HG03064 (cell line): Measurements from ENCODE around the gene BAG5.
"Not testable (repeated sequence)": the region's sequence is repeated elsewhere in the genome, so short reads cannot be mapped to it uniquely, and the experiment has no call there.

Experiments used
- ATAC-seq: cut with Tn5 transposase; IDR thresholded peaks from one replicate; pipeline ENCODE4 v1.9.1; 2021; ENCODE audit warnings: low read depth; ENCODE audit not compliant: unreplicated experiment

The BAG5 gene

GRCh38 chr14:103562429-103563225, at the start of gene BAG5, which contains the start of gene COA8:
Gene BAG5 (minus strand): TSS chr14:103562657. CDS start chr14:103561164, 1,493 bp downstream.
Gene COA8 (plus strand): TSS chr14:103562960. CDS start chr14:103563002, 42 bp downstream.
- ATAC-seq = peak; percentile 74

- no peak for ATAC-seq
These were observed 48.8 kb upstream of the BAG5 start for GRCh38 chr14:103611215-103611614.

- not testable (repeated sequence) for ATAC-seq
These were observed 46.6 kb upstream of the BAG5 start for GRCh38 chr14:103609081-103609480.

- ATAC-seq = no peak
These were observed 45.4 kb upstream of the BAG5 start for GRCh38 chr14:103607822-103608221.

GRCh38 chr14:103606963-103607668, 44.7 kb upstream of the BAG5 start:
- ATAC-seq = peak; percentile 83

GRCh38 chr14:103604620-103605019, 42.2 kb upstream of the BAG5 start:
- no peak for ATAC-seq

- no peak for ATAC-seq
These were observed 38.0 kb upstream of the BAG5 start for GRCh38 chr14:103600503-103600902.

GRCh38 chr14:103597623-103598377, 35.3 kb upstream of the BAG5 start:
- no peak for ATAC-seq

GRCh38 chr14:103594265-103594664, 31.8 kb upstream of the BAG5 start:
- no peak for ATAC-seq

GRCh38 chr14:103593577-103593976, 31.1 kb upstream of the BAG5 start:
- peak; percentile 91 for ATAC-seq

GRCh38 chr14:103584326-103584915, 22.0 kb upstream of the BAG5 start:
- no peak for ATAC-seq

GRCh38 chr14:103581954-103582703, 19.7 kb upstream of the BAG5 start:
- no peak for ATAC-seq

- ATAC-seq = no peak
These were observed 18.7 kb upstream of the BAG5 start for GRCh38 chr14:103581206-103581605.

GRCh38 chr14:103578401-103579075, 16.1 kb upstream of the BAG5 start:
- no peak for ATAC-seq

- no peak for ATAC-seq
These were observed 14.0 kb upstream of the BAG5 start for GRCh38 chr14:103576371-103577024.

GRCh38 chr14:103574707-103575285, 12.3 kb upstream of the BAG5 start:
- no peak for ATAC-seq

GRCh38 chr14:103574104-103574503, 11.6 kb upstream of the BAG5 start:
- no peak for ATAC-seq

- ATAC-seq = no peak
These were observed 7.0 kb upstream of the BAG5 start for GRCh38 chr14:103569408-103569807.

GRCh38 chr14:103568952-103569351, 6.5 kb upstream of the BAG5 start:
- no peak for ATAC-seq
